Forelimb muscle (tissue), 1 donor: ENCODE results near the gene SOSTDC1. TPM values are rescaled to one million over a fixed set of nuclear protein-coding genes. Genes with fewer than 3 reads are reported as not detected.
A peak's percentile ranks its signal among the peaks of the same experiment; 100 is the strongest.

Experiments
- DNase-seq: peaks from one replicate; pipeline ENCODE4 v3.0.0-alpha.2; 2013; ENCODE audit warnings: low read depth
- polyA plus RNA-seq: library from polyadenylated mRNA; unstranded; fragments of 120-200 nt; gene quantifications from one replicate; pipeline ENCODE4 v1.2.1, GENCODE V29; 2013; ENCODE audit not compliant: insufficient read length

The SOSTDC1 gene
- polyA plus RNA-seq, 1 donor: 10.2 TPM

DNA sequence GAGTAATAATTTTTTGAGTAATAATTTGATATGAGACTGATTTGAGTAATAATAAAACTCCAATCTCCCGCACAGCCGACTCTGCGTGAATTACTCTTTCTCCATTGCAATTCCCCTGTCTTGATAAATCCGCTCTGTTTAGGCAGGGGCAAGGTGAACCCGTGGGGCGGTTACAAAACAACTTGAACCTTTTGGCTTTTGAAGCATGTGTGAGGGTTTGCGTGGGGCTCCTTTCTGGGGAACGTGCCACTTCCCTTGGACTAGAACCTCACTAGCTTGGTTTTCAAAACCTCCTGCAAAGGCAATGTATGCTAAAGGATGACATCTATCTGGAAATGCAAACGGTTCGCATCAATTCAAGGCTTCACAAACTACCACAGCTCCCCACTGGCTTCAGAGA lies 45.7 kb downstream of the SOSTDC1 start:
- no peak for DNase-seq

DNA sequence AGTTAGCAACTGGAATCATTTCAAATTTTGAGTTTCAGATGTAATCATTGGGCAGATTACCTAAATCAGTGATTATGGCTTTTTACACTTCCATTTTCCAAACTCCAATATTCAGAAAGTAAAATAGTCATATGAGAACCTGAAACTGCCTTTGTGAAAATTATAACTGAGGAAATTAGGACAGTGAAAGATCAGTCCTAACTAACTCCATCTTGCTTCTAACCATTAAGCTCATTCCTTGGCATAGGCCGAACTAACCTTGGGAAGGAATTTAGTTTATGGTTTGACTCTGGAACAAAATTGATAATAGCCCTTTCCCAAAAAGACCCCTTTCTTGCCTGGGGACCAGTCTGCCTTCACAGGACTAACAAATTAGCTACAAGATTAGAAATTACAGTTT lies 46.4 kb downstream of the SOSTDC1 start:
- DNase-seq: no peak

DNA sequence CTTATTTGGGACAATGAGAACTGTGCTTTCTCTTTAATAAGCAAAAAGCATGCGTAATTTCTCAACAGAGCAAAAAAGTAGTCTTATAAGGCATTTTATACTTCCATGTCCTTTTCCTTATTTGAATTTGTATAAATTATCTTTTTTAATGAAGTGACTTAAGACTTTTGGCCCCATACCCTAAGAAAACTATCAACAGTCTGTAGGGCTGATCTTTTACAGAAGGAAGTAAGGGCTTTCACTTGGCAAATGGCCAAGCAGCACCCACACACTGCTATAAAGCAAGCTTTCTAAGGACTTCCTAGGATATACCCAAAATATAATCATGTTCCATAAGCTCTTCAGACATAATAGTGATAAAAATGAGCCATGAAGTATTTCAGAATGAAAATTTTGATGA lies 47.6 kb downstream of the SOSTDC1 start:
- DNase-seq: no peak

GRCh38 chr7:16416289-16417282 lies 49.0 kb downstream of the SOSTDC1 start:
- DNase-seq: no peak

- peak; percentile 79 for DNase-seq
Measured at GRCh38 chr7:16412274-16413254, 53.0 kb downstream of the SOSTDC1 start.

Other genes starting within 250 kb of the SOSTDC1 start
- gene CRPPA, start 44.2 kb downstream of the SOSTDC1 start, polyA plus RNA-seq: 3.9 TPM
- gene LRRC72, start 61.1 kb upstream of the SOSTDC1 start, polyA plus RNA-seq: not detected
- gene ANKMY2, start 180.0 kb upstream of the SOSTDC1 start, polyA plus RNA-seq: 25.9 TPM
- gene BZW2, start 180.4 kb upstream of the SOSTDC1 start, polyA plus RNA-seq: 201 TPM